PC-9 (cell line): ENCODE results near the gene FBXO24.

Source experiments
- EZH2 ChIP-seq: fragments of 200-600 bp; sonication (generic); IDR thresholded peaks from 2 replicates; pipeline ENCODE4 v1.8.0; 2017; ENCODE audit warnings: antibody characterized with exemption, low read depth
- TF ChIP-seq, protein P1 (sequence below): fragments of 200-600 bp; sonication (generic); conservative IDR thresholded peaks from 2 replicates; pipeline ENCODE4 v1.6.1; 2017; ENCODE audit warnings: mixed run types, antibody characterized with exemption, mild to moderate bottlenecking, moderate library complexity

DNA sequence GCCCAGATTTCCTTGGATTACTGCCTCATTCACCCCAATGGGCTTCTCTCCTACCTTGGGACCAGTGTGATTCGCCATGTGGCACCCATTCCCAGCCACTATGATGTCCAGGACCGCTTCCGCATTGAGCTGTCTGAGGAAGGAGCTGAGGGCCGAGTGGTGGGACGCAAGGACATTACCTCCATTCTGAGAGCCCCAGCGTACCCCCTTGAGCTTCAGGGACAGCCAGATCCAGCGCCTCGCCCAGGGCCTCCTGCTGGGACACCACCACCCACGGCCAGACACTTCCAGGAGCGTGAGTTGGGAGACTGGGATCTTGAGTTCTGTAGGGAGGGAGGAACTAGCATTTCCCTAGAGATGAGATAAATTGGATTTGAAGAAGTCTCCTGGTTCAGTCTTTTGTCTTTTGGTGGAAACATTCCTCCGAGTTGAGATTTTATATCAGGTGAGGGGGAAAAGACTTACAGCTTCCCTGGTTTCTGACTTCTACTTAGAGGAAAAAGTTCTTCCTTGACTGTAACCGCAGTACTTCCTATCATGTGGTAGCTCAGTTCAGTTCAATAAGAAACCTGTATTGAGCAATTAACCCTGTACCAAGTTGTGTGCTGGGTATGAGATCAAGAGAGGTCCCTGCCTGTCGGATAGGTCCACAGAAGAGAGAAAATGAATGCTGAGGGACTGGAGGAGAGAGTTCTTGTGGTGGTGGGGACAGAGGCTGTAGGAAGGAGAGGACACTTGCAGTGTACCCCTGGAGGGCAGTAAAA is 27.5 kb downstream of the FBXO24 start:
- TF ChIP-seq, protein P1, sequence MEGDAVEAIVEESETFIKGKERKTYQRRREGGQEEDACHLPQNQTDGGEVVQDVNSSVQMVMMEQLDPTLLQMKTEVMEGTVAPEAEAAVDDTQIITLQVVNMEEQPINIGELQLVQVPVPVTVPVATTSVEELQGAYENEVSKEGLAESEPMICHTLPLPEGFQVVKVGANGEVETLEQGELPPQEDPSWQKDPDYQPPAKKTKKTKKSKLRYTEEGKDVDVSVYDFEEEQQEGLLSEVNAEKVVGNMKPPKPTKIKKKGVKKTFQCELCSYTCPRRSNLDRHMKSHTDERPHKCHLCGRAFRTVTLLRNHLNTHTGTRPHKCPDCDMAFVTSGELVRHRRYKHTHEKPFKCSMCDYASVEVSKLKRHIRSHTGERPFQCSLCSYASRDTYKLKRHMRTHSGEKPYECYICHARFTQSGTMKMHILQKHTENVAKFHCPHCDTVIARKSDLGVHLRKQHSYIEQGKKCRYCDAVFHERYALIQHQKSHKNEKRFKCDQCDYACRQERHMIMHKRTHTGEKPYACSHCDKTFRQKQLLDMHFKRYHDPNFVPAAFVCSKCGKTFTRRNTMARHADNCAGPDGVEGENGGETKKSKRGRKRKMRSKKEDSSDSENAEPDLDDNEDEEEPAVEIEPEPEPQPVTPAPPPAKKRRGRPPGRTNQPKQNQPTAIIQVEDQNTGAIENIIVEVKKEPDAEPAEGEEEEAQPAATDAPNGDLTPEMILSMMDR = no peak
- no peak for TF ChIP-seq EZH2
